Glomerular visceral epithelial cell (primary cell): ENCODE results near the gene RIT1.

Source experiments
- DNase-seq: peaks from one replicate; pipeline ENCODE4 v3.0.0-alpha.2; 2016; ENCODE audit errors: extremely low spot score

RIT1 gene

DNA sequence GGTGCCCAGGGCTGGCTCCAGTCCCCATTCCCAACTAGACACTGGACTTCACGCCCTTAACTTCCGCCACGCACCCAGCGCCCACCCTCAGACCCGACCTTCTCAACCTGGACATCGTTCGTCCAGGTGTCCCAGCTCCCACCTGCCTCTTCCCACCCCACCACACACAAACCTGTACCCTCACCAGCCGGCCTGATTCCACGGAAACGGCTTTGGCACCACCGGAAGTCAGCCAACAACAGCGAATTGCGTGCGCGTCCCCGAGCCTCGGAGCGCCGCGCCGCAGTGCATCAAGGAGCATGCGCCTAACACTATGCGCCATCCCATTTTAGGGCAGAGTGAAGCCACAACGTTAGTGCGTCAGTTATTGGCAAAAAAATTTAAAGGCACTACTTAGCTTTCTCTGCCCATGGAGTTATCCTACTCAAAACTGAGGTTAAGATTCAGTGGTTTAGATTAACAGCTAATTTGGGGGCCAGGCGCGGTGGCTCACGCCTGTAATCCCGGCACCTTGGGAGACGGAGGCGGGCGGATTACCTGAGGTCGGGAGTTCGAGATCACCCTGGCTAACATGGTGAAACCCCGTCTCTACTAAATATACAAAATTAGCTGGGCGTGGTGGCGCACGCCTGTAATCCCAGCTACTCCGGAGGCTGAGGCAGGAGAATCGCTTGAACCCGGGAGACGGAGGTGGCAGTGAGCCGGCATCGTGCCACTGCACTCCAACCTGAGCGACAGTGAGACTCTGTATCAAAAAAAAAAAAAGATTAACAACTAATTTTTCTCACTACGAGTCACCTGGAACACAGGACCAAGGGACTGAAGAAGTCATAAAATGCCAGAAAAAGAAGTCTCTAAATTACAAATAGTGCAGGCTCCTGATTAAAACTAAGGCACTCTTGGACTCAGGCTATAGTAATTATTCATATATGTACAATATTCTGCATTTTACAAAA lies 53.9 kb downstream of the RIT1 start, which contains the start of gene GON4L:
TSS of gene GON4L (minus strand) at position 240 of the 956 bp plus-strand sequence. CDS start 3,434 bp downstream, outside the sequence.
- DNase-seq: peak; percentile 92

DNA sequence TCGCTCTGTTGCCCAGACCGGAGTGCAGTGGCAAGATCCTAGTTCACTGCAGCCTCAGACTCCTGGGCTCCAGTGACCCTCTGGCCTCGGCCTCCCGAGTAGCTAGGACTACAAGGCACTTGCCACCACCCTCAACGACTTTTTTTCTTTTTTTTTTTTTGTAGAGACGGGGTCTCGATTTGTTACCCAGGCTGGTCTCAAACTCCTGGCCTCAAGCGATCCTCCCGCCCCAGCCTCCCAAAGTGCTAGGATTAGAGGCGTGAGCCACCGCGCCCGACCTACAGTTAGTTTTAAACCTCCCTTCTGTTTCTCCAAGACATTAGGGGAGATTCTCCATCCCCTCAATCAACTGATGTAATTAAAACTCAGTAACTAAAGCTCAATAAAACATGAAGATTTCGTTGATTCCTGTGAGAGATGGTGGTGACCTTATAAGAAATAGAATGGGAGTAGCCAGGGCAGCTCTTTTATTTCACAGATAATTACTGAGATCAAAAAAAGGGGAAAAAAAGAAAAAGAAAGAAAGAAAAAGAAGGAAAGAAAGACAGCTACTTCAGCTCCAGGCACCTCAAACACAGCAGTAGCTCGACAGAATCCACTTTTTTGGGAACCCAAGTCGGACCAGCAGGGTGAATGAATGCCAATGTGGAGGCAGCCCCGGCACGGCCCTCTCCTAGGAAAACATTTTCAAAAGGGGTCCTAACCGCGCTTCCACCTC lies 54.7 kb downstream of the RIT1 start:
- no peak for DNase-seq

DNA sequence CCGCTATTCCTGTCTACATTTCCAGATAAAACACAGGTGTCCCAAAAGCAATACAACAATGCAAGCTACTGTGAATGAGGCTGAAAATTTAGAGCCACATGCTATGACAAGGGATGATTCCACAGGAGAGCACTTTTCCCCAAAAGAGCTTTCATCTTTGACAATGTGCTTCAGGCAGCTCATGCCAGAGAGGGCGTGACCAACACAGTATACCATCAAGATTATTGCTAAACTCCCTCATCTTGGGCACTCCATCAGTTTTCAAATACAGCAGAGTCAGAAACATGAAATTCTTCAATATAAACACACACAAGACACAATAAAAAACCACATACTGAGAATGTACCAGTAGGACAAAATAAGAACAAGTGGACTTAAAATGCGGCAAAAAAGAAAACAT lies 60.8 kb downstream of the RIT1 start:
- DNase-seq: no peak

GRCh38 chr1:155847823-155848529 lies 63.2 kb downstream of the RIT1 start:
- no peak for DNase-seq
